H7 (cell line): ENCODE data around the gene CD300E. TPM values are rescaled to one million over a fixed set of nuclear protein-coding genes. Genes with fewer than 3 reads are reported as not detected.
"Not testable (repeated sequence)": the region's sequence is repeated elsewhere in the genome, so short reads cannot be mapped to it uniquely, and the experiment has no call there.

Source experiments
- DNase-seq: peaks from one replicate; pipeline ENCODE4 v3.0.0; 2012
- H3K27me3 ChIP-seq: 2 replicates; pipeline ENCODE4 v1.6.0; 2011; ENCODE audit warnings: mild to moderate bottlenecking, low read length; ENCODE audit not compliant: control insufficient read depth, insufficient read depth
- H3K36me3 ChIP-seq: replicated peaks from 2 replicates; pipeline ENCODE4 v1.5.1; 2011; ENCODE audit warnings: low read length; ENCODE audit not compliant: control insufficient read depth, insufficient read depth
- H3K4me3 ChIP-seq: 2 replicates; pipeline ENCODE4 v1.5.1; 2011; ENCODE audit warnings: low read depth, mild to moderate bottlenecking, control low read depth, low read length, moderate library complexity; ENCODE audit not compliant: insufficient read depth
- total RNA-seq: library from RNA; depleted of rRNA; stranded (reverse); fragments of >200 nt; shearing (Covaris generic); gene quantifications from 2 replicates; pipeline ENCODE4 v1.2.3, GENCODE V29; 2014

Gene CD300E
- total RNA-seq, 1 experiment from 2014 or later = 0.03 TPM

DNA sequence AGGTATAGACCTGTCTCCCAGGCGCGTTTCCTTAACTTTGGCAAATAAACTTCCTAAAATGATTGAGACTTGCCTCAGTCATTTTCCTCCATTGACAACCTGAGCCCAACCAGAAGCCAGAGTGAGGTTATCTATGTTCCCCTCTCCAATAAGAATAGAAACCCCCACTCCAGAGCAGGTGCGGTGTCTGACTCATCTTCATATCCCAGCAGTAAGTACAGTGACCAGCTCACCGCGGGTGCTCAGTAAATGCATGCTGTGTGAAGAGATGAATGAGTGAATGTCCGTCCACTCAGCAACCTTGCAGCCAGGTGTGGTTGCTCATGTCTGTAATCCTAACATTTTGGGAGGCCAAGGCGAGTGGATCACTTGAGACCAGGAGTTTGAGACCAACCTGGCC, 19.5 kb upstream of the CD300E start:
- no peak overlapping the region for H3K4me3 ChIP-seq

DNA sequence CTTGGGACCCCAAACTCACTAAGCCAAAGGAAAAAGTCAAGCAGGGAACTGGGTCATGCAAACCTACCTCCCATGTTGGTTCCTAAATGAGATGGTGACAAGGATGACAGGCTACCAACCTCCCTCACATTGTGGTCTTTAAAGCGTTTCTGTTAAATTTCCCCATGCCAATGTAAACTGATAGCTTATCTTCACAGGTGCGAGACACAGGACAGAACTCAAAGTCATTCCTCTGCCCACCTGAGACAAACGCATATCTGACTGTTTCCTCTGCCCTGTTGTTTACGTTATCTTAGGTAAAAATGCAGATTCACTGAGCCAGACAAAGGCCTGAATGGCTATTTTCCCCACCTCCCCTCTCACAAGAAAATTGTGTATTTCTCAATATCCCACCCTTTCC, 19.0 kb upstream of the CD300E start:
- Histone ChIP-seq H3K27me3 (no peaks in the 10 kb centered on the region), H3K4me3 (no peak overlapping the region), H3K36me3 (no peaks in the 10 kb centered on the region)
- no peak for DNase-seq

More for the DNA sequence above, 19.5 kb upstream of the CD300E start:
- no peak for DNase-seq
- H3K36me3 ChIP-seq = no peaks in the 10 kb centered on the region
- H3K27me3 ChIP-seq = no peaks in the 10 kb centered on the region

DNA sequence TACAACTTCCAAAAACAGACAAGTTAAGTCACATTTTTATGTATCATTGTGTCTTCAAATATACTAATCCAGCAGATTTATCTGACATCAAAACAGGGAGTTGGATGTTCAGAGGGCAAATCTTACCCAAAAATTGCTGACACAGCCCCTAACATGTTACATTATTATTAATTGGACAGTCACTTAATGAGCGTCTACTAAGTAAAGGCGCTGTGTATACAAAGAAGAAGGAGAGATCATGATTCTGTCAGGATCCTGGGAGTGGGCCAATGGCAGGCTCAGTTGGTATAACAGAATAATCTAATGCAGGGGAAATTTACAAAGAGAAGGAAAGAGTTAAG, 18.4 kb upstream of the CD300E start:
- DNase-seq = no peak
- H3K36me3 ChIP-seq = no peaks in the 10 kb centered on the region
- H3K27me3 ChIP-seq = no peaks in the 10 kb centered on the region
- H3K4me3 ChIP-seq = no peak overlapping the region

DNA sequence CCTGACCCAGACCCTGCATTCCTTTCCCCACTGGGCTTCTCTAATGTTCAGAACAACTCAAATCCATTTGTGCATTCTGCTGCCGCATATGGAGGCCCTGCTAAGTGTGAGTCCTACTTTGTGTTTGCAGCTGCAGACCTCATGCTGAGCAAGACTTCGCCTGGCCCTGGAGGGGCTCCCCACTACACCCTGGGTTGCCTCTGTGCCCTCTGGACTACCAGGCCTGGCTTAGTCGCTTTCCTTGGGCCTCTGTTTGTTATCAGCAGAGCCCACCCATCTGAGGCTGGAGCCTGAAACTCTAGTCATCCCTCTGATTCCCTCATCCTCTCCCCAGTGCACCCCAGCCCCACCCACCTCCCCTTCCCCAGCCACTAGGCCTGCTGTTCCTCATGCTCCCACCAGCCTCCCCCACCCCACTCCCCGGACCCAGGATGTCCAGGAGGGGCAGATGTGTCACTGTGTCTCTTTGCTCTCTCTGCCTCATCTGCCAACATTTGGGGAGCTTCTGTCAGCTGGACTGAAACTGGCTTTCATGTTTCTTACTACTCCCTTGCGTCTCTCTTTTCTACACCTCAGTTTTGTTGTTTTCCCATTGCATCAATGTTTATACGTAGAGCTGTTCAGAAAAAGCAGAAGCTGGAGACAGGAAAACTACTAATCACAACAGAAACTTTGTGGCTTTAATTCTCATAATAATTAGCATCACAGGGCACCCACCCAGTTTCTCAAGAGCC, 17.9 kb upstream of the CD300E start:
- Histone ChIP-seq H3K27me3 (no peaks in the 10 kb centered on the region), H3K36me3 (no peaks in the 10 kb centered on the region), H3K4me3 (no peak overlapping the region)
- no peak for DNase-seq

DNA sequence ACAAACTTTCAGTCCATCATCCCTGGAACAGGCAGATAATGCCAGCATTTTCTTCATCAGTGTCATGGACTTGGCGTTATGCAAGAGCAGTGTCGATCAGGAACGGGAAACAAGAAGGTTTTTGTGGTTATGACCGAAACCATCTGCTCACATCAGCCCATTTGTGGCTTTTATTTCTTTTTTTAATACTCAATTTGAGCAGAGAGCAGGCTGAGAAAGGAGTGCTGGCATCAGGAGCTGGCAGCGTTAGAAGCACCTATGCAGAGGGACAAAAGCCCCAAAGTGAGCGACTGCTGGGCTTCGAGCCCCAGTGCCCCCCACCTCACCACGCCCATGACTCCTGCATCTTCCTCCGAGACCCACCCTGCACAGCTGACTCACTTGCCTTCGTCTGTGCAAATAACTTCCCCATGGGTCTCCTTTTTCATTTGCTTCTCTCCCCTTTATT, 16.2 kb upstream of the CD300E start:
- DNase-seq = no peak
- H3K36me3 ChIP-seq = no peaks in the 10 kb centered on the region
- no peak overlapping the region for H3K4me3 ChIP-seq
- no peaks in the 10 kb centered on the region for H3K27me3 ChIP-seq

DNA sequence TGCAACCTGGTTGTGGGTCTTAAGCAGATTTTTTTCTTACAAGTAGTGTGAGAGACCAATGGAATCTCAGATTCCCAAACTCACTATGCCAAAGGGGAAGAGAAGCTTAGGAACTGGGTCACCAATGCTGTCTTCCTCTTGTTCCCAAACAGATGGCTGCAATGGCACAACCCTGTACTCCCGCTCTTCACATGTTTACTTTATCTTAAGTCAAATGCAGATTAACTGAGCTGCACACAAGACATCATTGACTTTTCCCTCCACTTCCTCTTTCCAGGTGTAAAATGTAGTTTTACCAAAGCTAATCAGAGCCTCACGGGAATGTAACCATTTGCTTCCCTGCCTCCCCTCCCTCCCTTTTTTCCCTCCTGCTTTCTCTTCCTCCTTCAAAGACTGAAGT, 14.4 kb upstream of the CD300E start:
- H3K36me3 ChIP-seq = no peaks in the 10 kb centered on the region
- no peak for DNase-seq
- no peaks in the 10 kb centered on the region for H3K27me3 ChIP-seq
- H3K4me3 ChIP-seq = no peak overlapping the region

DNA sequence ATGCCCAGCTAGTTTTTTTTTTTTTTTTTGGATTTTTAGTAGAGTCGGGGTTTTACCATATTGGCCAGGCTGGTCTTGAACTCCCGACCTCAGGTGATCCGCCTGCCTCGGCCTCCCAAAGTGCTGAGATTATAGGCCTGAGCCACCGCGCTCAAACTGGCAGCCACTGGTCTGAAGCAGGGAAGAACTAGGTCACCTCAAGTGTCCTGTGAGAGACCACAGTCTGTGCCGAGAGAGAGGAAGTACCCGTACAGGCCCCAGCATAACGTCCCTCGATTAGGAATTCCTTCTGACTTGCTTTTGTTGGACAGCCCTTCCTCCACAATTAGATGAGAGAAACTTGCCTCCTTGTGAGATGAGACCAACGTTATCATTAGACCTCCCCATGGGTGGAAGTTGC, 13.7 kb upstream of the CD300E start:
- no peak for DNase-seq
- H3K4me3 ChIP-seq = no peak overlapping the region
- H3K36me3 ChIP-seq = no peaks in the 10 kb centered on the region
- no peaks in the 10 kb centered on the region for H3K27me3 ChIP-seq

DNA sequence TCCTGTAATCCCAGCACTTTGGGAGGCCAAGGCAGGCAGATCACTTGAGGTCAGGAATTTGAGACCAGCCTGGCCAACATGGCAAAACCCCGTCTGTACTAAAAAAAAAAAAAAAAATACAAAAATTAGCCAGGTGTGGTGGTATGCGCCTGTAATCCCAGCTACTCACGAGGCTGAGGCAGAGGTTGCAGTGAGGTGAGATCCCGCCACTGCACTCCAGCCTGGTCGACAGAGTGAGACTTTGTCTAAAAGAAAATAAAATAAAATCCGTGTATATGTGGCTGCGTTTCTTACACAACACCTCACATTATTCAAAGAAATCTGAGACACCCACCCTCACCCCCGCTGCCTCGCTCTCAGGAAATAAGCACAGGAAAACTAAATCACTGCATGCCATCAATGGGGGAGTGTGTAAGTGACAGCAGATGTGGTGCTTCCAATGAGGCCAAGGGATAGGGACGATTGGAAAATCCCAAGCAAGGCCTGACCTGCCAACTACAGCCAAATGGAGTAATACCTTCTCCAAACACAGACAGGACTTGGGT, 13.1 kb upstream of the CD300E start:
- H3K4me3 ChIP-seq, H3K27me3 ChIP-seq, DNase-seq, H3K36me3 ChIP-seq: not testable (repeated sequence)

DNA sequence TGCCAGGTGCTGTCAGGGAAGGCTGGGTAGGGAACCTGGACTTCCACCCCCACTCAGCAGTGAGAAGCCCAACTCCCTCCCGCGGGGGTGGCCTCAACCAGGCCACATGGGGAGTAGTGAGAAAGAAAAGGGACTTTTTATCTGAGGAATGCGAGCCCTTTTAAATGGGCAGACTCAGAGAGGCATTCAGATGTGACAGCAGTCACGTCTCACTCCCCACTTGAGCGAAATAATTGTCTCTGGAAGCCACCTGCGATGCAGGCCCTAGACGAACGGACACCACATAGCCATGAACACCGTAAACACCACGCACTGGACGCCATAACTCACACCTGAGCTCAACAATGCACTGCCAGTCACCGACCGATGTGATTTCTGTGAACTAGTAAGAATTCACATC, 11.9 kb upstream of the CD300E start:
- no peak overlapping the region for H3K4me3 ChIP-seq
- no peaks in the 10 kb centered on the region for H3K27me3 ChIP-seq
- no peaks in the 10 kb centered on the region for H3K36me3 ChIP-seq
- DNase-seq = peak; percentile 55

DNA sequence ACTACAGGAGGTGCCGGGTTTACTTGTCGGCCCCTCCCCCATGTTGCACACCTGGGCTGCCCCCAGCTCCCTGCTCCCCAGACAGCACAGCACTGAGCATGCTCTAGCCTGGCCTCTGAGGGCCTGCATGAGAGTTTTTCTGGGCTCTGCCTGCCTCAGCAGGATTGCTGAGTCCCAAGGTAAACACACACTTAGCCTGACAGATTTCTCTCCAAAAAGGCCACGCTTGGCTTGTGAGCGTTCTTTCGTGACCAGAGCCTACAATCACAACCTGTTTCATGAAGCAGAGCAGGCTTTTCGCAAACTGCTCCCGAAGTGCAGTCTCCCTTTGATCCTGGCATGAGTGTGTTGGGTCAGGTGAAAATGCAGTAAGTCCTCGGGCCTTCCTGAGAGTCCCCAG, 9.8 kb upstream of the CD300E start:
- Histone ChIP-seq H3K4me3 (no peak overlapping the region), H3K36me3 (no peaks in the 10 kb centered on the region), H3K27me3 (no peaks in the 10 kb centered on the region)
- DNase-seq = no peak

DNA sequence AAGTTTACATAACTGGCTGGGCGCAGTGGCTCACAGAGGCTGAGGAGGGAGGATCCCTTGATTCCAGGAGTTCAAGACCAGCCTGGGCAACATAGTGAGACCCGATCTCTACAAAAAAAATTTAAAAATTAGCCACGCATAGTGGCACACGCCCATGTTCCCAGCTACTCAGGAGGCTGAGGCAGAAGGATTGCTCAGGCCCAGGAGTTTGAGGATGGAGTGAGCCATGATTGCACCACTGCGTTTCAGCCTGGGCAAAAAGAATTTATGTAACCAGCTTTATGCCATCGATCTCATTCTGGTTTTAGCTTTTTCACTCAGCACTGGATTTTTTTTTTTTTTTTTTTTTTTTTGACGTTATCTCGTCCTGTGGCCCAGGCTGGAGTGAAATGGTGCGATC, 9.1 kb upstream of the CD300E start:
- DNase-seq = no peak
- Histone ChIP-seq H3K27me3 (no peaks in the 10 kb centered on the region), H3K36me3 (no peaks in the 10 kb centered on the region), H3K4me3 (no peak overlapping the region)

DNA sequence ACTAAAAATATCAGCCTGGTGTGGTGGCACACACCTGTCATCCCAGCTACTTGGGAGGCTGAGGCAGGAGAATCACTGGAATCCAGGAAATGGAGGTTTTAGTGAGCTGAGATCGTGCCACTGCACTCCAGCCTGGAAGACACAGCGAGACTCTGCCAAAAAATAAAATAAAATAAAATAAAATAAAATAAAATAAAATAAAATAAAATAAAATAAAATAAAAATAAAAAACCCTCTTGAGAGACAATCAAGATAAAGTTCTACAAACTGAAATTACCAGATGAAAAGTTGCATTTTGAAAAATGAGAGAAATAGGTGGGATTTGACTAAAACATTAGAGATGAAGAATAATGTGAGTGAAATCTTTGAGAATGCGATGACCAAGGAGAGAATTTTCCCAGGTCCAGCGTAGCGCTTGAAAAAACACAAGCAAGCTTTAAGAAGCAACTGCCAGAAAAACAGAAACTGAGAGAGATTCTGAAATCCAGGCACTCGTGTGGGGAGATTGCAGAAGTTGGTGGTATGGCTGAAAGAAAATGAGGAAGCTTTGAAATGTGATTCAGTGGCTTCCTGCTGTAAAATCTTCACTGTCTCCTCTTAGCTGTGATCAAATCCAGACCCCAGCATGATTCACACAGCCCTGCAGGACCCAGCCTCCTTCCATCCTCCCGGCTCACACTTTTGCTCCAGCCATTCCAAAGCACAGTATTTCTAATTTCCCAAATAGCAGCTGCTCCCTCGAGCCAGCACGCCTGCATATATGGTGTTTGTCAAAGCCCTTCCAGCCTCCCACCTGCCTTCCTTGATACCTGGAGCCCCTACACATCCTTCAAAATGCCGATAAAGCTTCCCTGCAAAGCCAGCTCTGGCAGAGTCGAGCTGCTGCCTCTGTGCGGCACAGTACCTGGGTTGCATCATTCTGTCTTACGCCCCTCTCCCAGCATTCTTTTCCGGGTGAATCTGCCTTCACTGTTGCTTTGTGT, 8.2 kb upstream of the CD300E start:
- Histone ChIP-seq H3K36me3 (no peaks in the 10 kb centered on the region), H3K27me3 (no peaks in the 10 kb centered on the region), H3K4me3 (no peak overlapping the region)
- DNase-seq = peak; percentile 38

DNA sequence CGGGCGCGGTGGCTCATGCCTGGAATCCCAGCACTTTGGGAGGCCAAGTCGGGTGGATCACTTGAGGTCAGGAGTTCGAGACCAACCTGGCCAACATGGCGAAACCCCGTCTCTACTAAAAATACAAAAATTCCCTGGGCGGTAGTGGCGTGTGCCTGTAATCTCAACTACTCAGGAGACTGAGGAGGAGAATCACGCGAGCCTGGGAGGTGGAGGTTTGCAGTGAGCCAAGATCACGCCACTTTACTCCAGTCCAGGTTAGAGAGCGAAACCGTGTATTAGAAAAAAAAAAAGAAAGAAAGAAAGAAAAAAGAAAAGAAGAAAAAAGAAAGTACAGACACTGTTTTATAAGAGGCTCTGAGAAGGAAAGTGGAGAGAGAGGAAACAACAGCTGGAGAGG, 6.7 kb upstream of the CD300E start:
- H3K27me3 ChIP-seq, H3K4me3 ChIP-seq, DNase-seq, H3K36me3 ChIP-seq: not testable (repeated sequence)

DNA sequence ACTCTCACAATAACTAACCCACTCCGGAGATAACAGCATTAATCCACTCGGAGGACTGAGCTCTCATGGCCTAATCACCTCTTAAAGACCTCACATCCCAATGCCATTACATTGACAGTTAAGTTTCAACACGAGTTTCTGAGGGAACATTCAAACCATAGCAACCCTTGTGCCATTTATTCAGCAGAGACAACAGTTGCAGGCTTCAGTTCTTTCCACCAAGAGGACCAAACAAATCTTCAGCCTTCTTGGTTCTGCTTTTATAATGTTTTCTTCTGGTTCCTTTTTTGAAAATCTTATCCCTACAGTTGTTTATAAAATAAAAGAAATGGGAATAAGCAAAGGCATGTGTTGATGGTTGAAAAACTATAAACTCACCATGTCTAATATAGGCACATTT, 2.1 kb upstream of the CD300E start:
- DNase-seq = no peak
- Histone ChIP-seq H3K4me3 (no peak overlapping the region), H3K36me3 (no peaks in the 10 kb centered on the region), H3K27me3 (no peaks in the 10 kb centered on the region; the same call in 1 of the 2 replicates)

DNA sequence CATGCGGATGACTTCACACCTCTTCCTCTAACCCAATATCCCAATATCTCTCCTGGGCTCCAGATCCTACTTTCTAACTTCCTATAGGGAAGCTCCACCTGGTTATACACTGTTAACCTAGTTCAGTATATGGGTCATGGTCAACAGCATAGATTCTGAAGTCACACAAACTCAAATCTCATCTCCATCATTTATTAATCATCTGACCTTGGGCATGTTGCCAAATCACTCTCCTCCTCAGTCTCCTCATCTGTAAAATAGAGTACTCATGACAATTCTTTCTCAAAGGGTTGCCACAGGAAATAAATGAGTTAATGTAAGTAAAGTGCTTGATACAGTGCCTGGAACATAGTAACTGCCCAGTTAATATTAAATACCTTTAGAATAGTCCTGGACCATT, 593 bp upstream of the CD300E start:
- no peaks in the 10 kb centered on the region for H3K36me3 ChIP-seq
- H3K27me3 ChIP-seq = no peaks in the 10 kb centered on the region; the same call in 1 of the 2 replicates
- no peak overlapping the region for H3K4me3 ChIP-seq
- DNase-seq = no peak
